ENCODE data around the gene NCK1. TPM values are rescaled to one million over a fixed set of nuclear protein-coding genes. Genes with fewer than 3 reads are reported as not detected.
"Not testable (repeated sequence)": the region's sequence is repeated elsewhere in the genome, so short reads cannot be mapped to it uniquely, and the experiment has no call there.

NCK1 gene
- total RNA-seq, 1 donor from 2014 or later: 11.4 TPM

- DNase-seq (ENCODE audit: low read depth): no peak
- H3K4me3 ChIP-seq (ENCODE audit: low read depth, low read length): no peak overlapping the region
- no peak for TF ChIP-seq CTCF (conservative IDR thresholded peaks at IDR 0.05; ENCODE audit: low read depth, low read length)
Observed at GRCh38 chr3:136982033-136982432, 120.0 kb downstream of the NCK1 start.

DNA sequence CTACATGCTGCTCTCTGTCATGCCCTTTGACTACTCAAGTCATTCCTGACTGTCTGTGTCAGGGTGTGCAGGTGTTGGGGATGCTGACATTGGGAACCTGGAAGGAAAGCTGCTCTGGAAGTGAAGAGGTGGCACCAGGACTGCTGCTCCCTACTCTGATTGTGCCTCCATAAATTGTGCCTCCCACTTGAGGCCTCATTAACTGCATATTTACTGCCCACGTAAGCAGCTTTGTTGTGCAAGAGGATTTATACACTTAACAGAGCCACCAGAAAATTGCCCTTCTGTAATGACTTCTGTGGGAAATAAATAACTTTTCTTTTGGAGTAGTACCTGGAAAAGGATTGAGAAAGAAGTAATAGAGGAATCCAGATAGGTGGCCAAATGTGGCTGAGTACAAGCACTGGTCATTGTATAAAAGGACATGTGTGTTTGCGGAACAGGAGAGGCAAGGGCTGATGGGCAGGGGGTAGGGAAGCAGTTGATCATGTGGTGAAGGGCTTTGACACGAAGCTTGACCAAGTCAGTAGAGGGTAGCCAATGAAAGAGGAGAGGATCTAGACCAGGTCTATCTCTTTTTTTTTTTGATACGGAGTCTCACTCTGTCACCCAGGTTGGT lies 120.6 kb downstream of the NCK1 start:
- peak; percentile 15 for DNase-seq (ENCODE audit: low read depth)
- no peak for TF ChIP-seq CTCF (conservative IDR thresholded peaks at IDR 0.05; ENCODE audit: low read depth, low read length)

DNA sequence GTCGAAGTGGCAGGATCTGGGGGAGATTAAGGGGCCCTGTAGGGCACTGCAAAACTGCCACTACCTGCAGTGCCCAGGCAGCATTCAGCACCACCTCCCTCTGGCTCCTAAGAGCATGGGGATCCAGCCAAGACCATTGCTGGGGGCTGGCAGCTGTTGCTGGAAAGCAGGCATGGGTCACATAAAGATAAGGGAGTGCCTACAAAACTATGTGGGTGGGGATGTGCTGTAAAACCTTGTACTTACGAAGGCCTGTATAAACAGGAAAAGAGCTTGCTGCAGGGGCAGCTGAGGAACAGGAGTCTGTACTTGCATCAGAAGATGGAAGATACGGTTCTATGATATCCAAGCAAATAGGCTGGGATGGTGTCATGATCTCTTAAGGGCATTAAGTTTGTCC lies 122.8 kb downstream of the NCK1 start:
- TF ChIP-seq CTCF (conservative IDR thresholded peaks at IDR 0.05; ENCODE audit: low read depth, low read length): no peak
- H3K4me3 ChIP-seq (ENCODE audit: low read depth, low read length): no peak overlapping the region
- DNase-seq (ENCODE audit: low read depth): no peak

More for the DNA sequence above, 120.6 kb downstream of the NCK1 start:
- H3K4me3 ChIP-seq (ENCODE audit: low read depth, low read length): no peak overlapping the region

DNA sequence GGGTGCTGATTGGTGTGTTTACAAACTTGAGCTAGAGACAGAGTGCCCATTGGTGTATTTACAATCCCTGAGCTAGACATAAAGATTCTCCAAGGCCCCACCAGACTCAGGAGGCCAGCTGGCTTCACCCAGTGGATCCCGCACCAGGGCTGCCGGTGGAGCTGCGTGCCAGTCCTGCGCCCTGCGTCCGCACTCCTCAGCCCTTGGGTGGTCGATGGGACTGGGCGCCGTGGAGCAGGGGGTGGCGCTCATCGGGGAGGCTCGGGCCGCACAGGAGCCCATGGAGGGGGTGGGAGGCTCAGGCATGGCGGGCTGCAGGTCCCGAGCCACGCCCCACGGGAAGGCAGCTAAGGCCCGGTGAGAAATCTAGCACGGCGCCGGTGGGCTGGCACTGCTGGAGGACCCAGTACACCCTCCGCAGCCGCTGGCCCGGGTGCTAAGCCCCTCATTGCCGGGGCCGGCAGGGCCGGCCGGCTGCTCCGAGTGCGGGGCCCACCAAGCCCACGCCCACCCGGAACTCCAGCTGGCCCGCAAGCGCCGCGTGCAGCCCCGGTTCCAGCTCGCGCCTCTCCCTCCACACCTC lies 125.5 kb downstream of the NCK1 start:
- H3K4me3 ChIP-seq (ENCODE audit: low read depth, low read length); DNase-seq (ENCODE audit: low read depth): not testable (repeated sequence)

DNA sequence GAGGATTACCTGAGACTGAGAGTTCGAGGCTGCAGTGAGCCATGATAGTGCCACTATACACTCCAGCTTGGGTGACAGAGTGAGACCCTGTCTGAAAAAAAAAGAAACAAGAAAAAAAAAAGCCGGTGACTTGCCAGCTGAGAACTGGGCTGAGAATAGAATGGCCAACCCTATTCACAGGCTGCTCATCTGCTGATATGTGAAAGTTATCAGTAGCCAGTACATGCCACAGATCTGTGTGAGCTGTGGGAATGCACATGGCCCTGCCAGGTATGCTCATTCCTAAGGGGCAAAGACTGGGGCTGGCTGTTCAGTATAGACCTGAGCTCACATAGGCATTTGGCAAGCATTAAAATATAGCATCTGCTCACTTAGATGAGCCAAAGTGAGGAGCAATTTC lies 126.6 kb downstream of the NCK1 start:
- H3K4me3 ChIP-seq (ENCODE audit: low read depth, low read length): no peak overlapping the region
- DNase-seq (ENCODE audit: low read depth): no peak
- no peak for TF ChIP-seq CTCF (conservative IDR thresholded peaks at IDR 0.05; ENCODE audit: low read depth, low read length)

DNA sequence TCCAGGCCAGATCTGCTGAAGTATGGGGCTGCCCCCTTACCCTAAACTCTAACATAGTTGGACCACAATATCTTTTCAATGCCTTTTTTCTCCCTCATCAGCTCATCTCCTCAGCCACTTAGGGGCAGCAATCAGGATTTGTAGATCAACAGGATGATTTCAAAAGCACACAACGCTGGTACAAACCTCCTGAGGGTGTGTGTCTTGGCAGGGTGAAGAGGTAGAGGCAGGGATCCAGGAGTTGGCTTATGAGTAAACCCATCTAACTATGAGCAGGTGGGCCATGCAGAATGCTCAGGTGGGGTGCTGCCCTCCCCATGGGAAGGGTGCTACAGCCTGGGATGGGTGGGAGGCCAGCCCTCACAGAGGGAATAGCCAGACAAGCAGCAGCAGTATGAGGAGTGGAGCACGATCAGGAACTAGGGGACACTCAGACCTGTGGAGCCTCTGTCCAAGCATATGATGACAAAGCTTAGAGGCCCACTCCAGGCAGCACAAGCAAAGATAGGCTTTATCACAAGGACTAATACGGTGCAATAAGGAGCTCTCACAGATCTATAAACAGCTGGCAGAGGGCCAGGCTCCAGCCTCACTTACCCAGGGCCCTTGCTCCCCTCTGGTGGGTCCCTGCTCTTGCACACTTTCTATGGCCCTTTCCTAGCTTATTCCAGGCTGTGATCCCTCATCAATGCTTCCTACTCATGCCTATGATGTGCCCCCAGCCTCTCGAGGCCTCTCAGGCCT lies 127.9 kb downstream of the NCK1 start:
- DNase-seq (ENCODE audit: low read depth): no peak
- TF ChIP-seq CTCF (conservative IDR thresholded peaks at IDR 0.05; ENCODE audit: low read depth, low read length): no peak
- no peak overlapping the region for H3K4me3 ChIP-seq (ENCODE audit: low read depth, low read length)

GRCh38 chr3:136990826-136991225 lies 128.8 kb downstream of the NCK1 start:
- TF ChIP-seq CTCF (conservative IDR thresholded peaks at IDR 0.05; ENCODE audit: low read depth, low read length): no peak
- no peak overlapping the region for H3K4me3 ChIP-seq (ENCODE audit: low read depth, low read length)
- no peak for DNase-seq (ENCODE audit: low read depth)

Measured in epithelial cell of proximal tubule (primary cell).